ENCODE results near the gene COL6A1.
A peak's percentile ranks its signal among the peaks of the same experiment; 100 is the strongest.

COL6A1 gene

DNA sequence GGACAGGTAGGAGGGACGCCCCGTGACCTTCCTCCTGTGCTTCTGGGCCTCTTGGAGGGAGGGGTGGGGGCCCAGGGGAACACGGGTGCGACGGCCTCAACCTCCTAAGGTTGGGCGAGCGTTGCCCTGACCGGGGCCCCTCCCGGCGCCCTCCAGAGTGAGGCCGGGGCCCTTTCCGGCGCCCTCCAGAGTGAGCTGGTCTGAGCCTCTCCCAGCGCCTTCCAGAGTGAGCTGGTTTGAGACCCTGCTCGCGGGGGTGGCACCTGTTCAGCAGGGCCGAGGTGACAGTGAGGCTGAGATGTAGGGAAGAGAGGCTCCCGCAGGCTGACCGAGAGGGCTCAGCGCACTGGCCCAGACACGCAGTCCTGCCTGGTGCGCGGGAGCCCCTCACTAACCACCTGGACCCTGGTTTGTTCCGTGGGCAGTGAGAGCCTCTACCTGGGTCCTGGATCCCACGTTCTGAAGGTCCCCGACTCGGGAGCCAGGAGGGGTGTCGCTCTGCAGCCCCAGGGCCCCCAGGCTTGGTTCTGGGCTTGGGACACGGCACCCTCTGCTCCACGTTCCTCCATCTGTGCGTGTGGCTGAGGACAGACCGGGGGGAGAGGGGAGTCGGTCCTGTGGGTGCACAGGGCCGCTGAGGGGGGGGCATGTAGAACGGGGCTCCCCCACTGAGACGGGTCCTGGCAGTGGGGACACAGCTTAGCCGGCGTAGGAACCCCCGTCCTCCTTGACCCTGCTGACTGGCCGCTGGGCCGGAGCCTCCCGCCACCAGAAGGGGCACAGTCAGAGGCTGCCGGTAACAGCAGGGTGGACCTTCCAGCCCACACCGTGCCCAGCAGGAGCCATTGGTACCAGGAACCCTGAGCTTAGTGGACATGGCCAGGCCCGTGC is 1.4 kb downstream of the COL6A1 start:
- H3K4me1 ChIP-seq (ENCODE audit: control insufficient read depth, insufficient read depth, low read length): peaks cover 36% of the 10 kb centered on the region
- H3K9ac ChIP-seq (ENCODE audit: low read length): peak overlapping the region; percentile 67
- peaks cover 4% of the 10 kb centered on the region for H3K36me3 ChIP-seq (ENCODE audit: control insufficient read depth, insufficient read depth, low read length)
- H3K4me3 ChIP-seq (ENCODE audit: low read length): peak overlapping the region; percentile 84
- no peaks in the 10 kb centered on the region for H3K27me3 ChIP-seq (ENCODE audit: control insufficient read depth, insufficient read depth, low read length)
- H3K27ac ChIP-seq (ENCODE audit: low read depth, low read length): peak overlapping the region; percentile 95

DNA sequence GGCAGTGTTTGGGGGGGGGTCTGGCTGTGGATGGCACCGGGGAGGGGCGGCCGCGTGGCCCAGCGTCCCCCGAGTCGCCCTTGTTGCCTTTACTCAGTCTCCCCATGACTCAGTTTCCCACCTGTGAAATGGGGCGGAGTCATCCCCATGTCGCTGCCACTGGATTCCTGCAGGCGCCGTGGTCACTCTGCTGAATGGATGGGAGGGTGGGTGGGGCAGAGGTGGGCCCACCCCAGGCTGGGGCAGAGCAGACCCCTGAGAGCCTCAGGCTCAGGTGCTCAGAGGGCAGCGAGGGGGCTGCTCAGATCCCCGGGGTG is 2.0 kb downstream of the COL6A1 start:
- no peak overlapping the region for H3K9ac ChIP-seq (ENCODE audit: low read length)
- H3K4me1 ChIP-seq (ENCODE audit: control insufficient read depth, insufficient read depth, low read length): peaks cover 32% of the 10 kb centered on the region
- H3K36me3 ChIP-seq (ENCODE audit: control insufficient read depth, insufficient read depth, low read length): peaks cover 4% of the 10 kb centered on the region
- peak overlapping the region; percentile 95 for H3K27ac ChIP-seq (ENCODE audit: low read depth, low read length)
- no peaks in the 10 kb centered on the region for H3K27me3 ChIP-seq (ENCODE audit: control insufficient read depth, insufficient read depth, low read length)
- H3K4me3 ChIP-seq (ENCODE audit: low read length): peak overlapping the region; percentile 84

DNA sequence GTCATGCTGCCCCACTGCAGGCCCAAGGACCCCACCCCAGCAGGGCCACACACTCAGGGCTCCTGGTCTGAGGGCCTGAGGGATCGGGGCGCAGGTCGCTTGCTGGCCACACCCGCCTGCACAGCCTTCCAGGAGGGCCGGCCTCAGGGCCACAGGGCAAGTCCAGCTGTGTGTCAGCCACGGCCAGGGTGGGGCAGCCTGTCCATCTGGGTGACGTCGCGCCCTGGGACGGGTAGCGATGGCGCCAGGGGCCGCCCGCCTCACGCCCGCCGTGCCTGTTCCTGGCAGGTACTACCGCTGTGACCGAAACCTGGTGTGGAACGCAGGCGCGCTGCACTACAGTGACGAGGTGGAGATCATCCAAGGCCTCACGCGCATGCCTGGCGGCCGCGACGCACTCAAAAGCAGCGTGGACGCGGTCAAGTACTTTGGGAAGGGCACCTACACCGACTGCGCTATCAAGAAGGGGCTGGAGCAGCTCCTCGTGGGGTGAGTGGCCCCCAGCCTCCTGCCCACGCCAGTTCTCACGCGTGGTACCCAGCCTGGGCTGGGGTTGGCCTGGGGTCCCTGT is 2.5 kb downstream of the COL6A1 start:
- Histone ChIP-seq H3K9ac (ENCODE audit: low read length) (no peak overlapping the region), H3K27me3 (ENCODE audit: control insufficient read depth, insufficient read depth, low read length) (no peaks in the 10 kb centered on the region), H3K27ac (ENCODE audit: low read depth, low read length) (peak overlapping the region; percentile 95), H3K36me3 (ENCODE audit: control insufficient read depth, insufficient read depth, low read length) (peaks cover 4% of the 10 kb centered on the region), H3K4me1 (ENCODE audit: control insufficient read depth, insufficient read depth, low read length) (peaks cover 32% of the 10 kb centered on the region), H3K4me3 (ENCODE audit: low read length) (peak overlapping the region; percentile 58)

DNA sequence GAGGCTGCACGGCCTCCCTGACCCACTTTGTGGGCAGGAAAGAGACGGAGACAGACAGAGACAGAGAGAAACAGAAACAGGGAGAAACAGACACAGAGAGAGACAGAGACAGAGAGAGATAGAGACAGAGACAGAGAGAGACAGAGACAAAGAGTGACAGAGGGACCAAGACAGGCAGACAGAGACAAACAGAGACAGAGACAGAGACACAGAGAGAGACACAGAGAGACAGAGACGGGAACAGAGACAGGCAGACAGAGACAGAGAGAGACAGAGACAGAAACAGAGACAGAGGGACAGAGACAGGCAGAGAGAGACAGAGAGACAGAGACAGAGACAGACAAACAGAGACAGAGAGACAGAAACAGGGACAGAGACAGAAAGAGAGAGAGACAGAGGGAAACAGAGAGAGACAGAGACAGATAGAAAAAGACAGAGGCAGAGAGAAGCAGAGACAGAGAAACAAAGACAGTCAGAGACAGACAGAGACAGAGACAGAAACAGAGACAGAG is 3.1 kb downstream of the COL6A1 start:
- Histone ChIP-seq H3K4me3 (ENCODE audit: low read length) (no peak overlapping the region), H3K27ac (ENCODE audit: low read depth, low read length) (peak overlapping the region; percentile 95), H3K9ac (ENCODE audit: low read length) (no peak overlapping the region), H3K4me1 (ENCODE audit: control insufficient read depth, insufficient read depth, low read length) (peaks cover 32% of the 10 kb centered on the region), H3K36me3 (ENCODE audit: control insufficient read depth, insufficient read depth, low read length) (peaks cover 4% of the 10 kb centered on the region), H3K27me3 (ENCODE audit: control insufficient read depth, insufficient read depth, low read length) (no peaks in the 10 kb centered on the region)

DNA sequence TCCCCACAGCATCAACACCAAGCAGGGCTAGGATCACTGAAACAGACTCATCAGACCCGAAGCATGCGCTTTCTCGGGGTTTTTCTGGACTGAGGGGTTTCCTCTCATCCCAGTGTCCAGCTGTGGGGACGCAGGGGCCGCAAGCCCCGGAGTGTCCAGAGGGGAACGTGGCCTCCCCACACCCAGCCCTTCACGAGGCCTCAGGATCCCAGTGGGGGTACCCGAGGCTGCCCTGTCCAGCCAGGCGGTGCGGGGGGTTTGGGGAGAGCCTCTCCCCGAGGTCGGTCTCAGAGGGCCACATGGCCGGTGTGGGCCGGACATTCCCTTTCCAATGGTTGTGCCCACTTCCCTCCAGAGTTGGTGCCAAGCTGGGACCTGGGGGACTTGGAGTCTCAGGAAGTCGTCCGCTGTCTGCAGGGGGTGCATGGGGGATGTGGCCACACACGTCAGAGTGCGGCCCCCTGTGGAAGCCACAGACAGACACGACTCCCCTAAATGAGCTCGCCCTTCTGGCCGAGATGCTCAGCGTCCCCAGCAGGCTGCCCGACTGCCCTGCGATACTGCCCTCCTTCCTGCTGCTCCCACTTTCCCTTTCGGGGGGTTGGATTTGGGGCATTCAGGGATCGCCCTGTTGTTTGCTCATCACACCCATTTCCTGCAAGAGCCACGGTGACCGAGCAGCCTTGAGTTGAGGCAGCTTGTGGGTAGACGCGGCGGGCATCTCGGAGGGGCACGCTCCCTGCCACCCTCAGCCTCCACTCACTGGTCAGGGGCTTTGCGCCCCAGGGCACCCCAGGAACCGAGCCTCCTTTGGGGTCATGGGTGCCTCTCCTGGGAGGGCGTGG is 4.1 kb downstream of the COL6A1 start:
- peaks cover 25% of the 10 kb centered on the region for H3K4me1 ChIP-seq (ENCODE audit: control insufficient read depth, insufficient read depth, low read length)
- H3K27me3 ChIP-seq (ENCODE audit: control insufficient read depth, insufficient read depth, low read length): no peaks in the 10 kb centered on the region
- H3K9ac ChIP-seq (ENCODE audit: low read length): no peak overlapping the region
- H3K4me3 ChIP-seq (ENCODE audit: low read length): no peak overlapping the region
- H3K27ac ChIP-seq (ENCODE audit: low read depth, low read length): peak overlapping the region; percentile 95
- H3K36me3 ChIP-seq (ENCODE audit: control insufficient read depth, insufficient read depth, low read length): peaks cover 7% of the 10 kb centered on the region

DNA sequence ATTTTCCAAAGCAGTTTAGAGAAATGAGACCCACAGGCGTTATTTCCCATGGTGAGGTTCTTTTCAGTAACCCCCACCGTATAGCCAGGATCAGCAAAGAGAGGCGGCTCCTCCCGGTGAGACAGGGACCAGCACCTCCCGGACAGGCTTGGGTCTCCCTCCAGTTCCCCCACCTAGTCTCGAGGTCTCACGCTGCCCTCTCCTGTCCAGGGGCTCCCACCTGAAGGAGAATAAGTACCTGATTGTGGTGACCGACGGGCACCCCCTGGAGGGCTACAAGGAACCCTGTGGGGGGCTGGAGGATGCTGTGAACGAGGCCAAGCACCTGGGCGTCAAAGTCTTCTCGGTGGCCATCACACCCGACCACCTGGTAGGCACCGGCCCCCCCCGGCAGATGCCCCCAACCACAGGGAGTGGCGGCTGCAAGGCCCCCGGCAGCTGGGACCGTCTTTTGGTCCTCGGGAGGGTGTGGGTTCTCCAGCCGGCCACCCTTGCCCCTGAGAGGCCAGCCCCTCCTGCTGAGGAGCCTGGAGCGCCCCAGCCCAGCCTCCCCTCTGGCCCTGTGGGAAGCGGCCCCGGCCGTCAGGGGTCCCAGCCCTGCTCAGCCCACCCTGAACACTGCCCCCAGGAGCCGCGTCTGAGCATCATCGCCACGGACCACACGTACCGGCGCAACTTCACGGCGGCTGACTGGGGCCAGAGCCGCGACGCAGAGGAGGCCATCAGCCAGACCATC is 4.9 kb downstream of the COL6A1 start:
- no peak overlapping the region for H3K4me3 ChIP-seq (ENCODE audit: low read length)
- peaks cover 8% of the 10 kb centered on the region for H3K36me3 ChIP-seq (ENCODE audit: control insufficient read depth, insufficient read depth, low read length)
- peaks cover 21% of the 10 kb centered on the region for H3K4me1 ChIP-seq (ENCODE audit: control insufficient read depth, insufficient read depth, low read length)
- H3K9ac ChIP-seq (ENCODE audit: low read length): no peak overlapping the region
- no peaks in the 10 kb centered on the region for H3K27me3 ChIP-seq (ENCODE audit: control insufficient read depth, insufficient read depth, low read length)
- peak overlapping the region; percentile 95 for H3K27ac ChIP-seq (ENCODE audit: low read depth, low read length)

DNA sequence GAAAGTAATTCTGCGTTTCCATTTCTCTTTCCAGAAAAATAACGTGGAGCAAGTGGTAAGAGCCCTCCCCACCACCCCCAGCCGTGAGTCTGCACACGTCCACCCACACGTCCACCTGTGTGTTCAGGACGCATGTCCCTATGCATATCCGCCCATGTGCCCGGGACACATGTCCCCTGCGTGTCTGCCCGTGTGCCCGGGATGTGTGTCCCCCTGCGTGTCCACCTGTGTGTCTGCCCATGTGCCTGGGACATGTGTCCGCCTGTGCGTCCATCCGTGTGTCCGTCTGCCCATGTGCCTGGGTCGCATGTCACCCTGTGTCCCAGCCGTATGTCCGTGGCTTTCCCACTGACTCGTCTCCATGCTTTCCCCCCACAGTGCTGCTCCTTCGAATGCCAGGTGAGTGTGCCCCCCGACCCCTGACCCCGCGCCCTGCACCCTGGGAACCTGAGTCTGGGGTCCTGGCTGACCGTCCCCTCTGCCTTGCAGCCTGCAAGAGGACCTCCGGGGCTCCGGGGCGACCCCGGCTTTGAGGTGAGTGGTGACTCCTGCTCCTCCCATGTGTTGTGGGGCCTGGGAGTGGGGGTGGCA is 5.6 kb downstream of the COL6A1 start:
- Histone ChIP-seq H3K36me3 (ENCODE audit: control insufficient read depth, insufficient read depth, low read length) (peaks cover 15% of the 10 kb centered on the region), H3K27ac (ENCODE audit: low read depth, low read length) (peak overlapping the region; percentile 41), H3K4me1 (ENCODE audit: control insufficient read depth, insufficient read depth, low read length) (peaks cover 21% of the 10 kb centered on the region), H3K4me3 (ENCODE audit: low read length) (no peak overlapping the region), H3K9ac (ENCODE audit: low read length) (no peak overlapping the region), H3K27me3 (ENCODE audit: control insufficient read depth, insufficient read depth, low read length) (no peaks in the 10 kb centered on the region)

DNA sequence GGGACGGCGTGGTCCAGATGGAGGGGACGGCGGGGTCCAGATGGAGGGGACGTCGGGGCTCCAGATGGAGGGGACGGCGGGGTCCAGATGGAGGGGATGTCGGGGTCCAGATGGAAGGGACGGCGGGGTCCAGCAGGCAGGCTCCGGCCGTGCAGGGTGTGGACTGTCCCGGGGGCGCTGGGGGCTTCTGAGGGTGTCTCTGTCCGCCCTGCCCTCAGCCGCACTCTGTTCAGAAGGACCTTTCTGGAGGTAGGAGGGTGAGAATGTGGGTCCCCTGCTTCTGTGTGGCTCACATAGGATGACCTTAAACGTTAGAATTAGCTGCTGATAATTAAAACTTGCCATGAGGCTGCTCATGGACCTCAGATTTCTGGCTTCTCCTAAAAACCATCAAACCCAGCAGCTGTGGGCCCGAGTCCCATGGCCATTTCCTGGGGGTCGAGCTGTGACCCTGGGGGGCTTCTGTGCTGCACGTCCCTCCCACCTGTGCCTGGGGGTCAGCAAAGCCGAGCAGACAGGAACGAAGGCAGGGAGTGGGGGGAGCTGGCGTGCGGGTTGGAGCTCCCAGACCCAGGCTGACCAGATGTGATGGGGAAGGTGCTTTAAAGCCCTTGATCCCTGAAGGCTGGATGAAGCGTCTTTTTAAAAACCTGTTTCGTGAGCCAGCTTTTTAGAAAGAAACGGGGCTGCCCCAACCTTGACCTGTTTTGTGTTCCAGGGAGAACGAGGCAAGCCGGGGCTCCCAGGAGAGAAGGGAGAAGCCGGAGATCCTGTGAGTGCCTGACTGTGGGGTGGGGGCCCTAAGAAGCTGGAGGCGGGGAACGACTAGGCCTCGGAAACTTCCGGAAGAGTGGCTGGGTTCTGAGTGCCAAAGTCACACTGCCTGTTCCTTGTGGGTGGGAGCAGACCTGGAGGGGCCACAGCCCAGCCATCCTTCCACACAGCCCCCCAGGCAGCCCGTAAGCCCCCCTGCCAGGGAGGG is 7.1 kb downstream of the COL6A1 start:
- Histone ChIP-seq H3K27me3 (ENCODE audit: control insufficient read depth, insufficient read depth, low read length) (no peaks in the 10 kb centered on the region), H3K36me3 (ENCODE audit: control insufficient read depth, insufficient read depth, low read length) (peaks cover 18% of the 10 kb centered on the region), H3K4me3 (ENCODE audit: low read length) (no peak overlapping the region), H3K9ac (ENCODE audit: low read length) (no peak overlapping the region), H3K27ac (ENCODE audit: low read depth, low read length) (peak overlapping the region; percentile 14), H3K4me1 (ENCODE audit: control insufficient read depth, insufficient read depth, low read length) (peaks cover 24% of the 10 kb centered on the region)

DNA sequence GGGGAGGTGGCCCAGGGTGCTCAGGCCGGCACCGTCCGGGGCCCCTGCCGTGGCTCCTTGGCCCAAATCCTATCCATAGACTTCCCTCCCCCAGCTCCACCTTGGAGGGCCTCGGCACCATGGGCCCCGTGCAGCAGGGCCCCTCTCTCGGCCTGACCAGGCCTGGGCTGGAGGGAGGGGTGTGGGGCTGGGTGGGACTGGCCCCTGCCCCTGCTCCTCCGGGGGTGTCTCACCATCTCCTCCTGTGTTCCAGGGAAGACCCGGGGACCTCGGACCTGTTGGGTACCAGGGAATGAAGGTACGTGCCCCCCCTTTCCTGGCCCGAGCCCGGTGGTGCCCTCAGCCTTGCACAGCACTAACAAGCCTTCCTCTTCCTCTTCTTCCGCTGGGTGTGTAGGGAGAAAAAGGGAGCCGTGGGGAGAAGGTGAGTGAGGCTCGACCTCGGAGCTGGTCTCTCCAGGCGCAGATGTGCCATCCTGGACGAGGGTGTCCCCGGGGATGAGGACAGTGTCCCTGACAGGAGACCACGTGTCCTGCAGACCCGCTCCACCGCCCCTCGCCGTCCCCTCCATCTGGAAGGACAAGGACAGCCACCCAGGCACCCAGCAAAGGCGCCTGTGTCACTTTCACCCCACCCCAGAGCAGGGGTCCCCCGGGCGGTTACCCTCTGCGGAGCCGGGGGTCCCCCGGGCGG is 7.9 kb downstream of the COL6A1 start:
- H3K27ac ChIP-seq (ENCODE audit: low read depth, low read length): peak overlapping the region; percentile 14
- H3K36me3 ChIP-seq (ENCODE audit: control insufficient read depth, insufficient read depth, low read length): peaks cover 18% of the 10 kb centered on the region
- no peak overlapping the region for H3K9ac ChIP-seq (ENCODE audit: low read length)
- H3K4me1 ChIP-seq (ENCODE audit: control insufficient read depth, insufficient read depth, low read length): peaks cover 23% of the 10 kb centered on the region
- H3K27me3 ChIP-seq (ENCODE audit: control insufficient read depth, insufficient read depth, low read length): no peaks in the 10 kb centered on the region
- H3K4me3 ChIP-seq (ENCODE audit: low read length): no peak overlapping the region

DNA sequence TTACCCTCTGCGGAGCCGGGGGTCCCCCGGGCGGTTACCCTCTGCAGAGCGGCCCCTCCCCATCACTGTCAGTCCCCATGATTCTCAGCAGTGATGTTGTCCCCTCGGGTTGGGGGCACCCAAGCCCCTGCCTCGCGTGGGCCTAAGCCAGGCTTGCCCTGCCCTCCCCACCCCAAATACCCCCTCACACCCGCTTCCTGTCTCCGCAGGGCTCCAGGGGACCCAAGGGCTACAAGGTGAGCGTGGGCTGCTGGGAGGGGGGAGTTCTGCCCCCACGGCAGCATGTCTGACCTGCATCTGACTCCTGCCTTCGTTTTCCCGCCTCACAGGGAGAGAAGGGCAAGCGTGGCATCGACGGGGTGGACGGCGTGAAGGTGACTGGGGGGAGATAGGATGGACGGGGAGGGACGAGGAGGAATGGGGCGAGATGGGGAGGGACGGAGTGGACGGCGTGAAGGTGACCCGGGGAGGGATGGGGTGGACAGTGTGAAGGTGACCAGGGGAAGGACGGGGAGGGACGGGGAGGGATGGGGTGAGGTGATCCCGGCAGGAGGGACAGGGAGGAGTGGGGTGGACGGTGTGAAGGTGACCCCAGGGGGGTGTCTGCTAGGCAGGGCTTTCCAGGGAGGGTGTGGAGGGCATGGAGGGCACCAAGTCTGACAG is 8.6 kb downstream of the COL6A1 start:
- Histone ChIP-seq H3K4me1 (ENCODE audit: control insufficient read depth, insufficient read depth, low read length) (peaks cover 17% of the 10 kb centered on the region), H3K27me3 (ENCODE audit: control insufficient read depth, insufficient read depth, low read length) (no peaks in the 10 kb centered on the region), H3K36me3 (ENCODE audit: control insufficient read depth, insufficient read depth, low read length) (peaks cover 18% of the 10 kb centered on the region), H3K9ac (ENCODE audit: low read length) (no peak overlapping the region), H3K27ac (ENCODE audit: low read depth, low read length) (no peak overlapping the region), H3K4me3 (ENCODE audit: low read length) (no peak overlapping the region)
